ENCODE measurements around the gene PPP6R2. TPM values are rescaled to one million over a fixed set of nuclear protein-coding genes. Genes with fewer than 3 reads are reported as not detected.
"Not testable (repeated sequence)": the region's sequence is repeated elsewhere in the genome, so short reads cannot be mapped to it uniquely, and the experiment has no call there.

The PPP6R2 gene
- total RNA-seq, 2 donors from 2014 or later, result 35.3 to 36.0 TPM

GRCh38 chr22:50363166-50363802, 20.2 kb downstream of the PPP6R2 start:
- DNase-seq (ENCODE audit: low spot score), result no peak
- intact Hi-C loops (cut with DNase I), result no loop called here

- intact Hi-C loops (cut with DNase I); DNase-seq (ENCODE audit: low spot score): not testable (repeated sequence)
These were observed 20.7 kb downstream of the PPP6R2 start for GRCh38 chr22:50363803-50364194.

DNA sequence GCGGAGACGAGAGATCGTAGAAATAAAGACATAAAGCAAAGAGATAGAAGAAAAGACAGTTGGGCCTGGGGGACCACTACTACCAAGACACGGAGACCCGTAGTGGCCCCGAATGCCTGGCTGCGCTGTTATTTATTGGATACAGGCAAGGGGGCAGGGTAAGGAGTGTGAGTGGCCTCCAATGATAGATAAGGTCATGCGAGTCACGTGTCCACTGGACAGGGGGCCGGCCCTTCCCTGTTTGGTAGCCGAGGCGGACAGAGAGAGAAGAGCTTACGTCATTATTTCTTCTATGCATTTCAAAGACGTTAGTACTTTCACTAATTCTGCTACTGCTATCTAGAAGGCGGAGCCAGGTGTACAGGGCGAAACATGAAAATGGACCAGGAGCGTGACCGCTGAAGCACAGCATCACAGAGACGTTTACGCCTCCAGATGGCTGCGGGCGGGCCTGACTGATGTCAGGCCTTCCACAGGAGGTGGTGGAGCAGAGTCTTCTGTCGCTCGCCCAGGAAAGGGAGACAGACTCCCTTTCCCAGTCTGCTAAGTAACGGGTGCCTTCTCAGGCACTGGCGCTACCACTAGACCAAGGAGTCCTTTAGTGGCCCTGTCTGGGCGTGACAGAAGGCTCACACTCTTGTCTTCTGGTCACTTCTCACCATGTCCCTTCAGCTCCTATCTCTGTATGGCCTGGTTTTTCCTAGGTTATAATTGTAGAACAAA, 24.8 kb downstream of the PPP6R2 start:
- intact Hi-C loops (cut with DNase I), result no loop called here
- no peak for DNase-seq (ENCODE audit: low spot score)

GRCh38 chr22:50371101-50371648, 28.0 kb downstream of the PPP6R2 start:
- intact Hi-C loops (cut with DNase I), result no loop called here
- DNase-seq (ENCODE audit: low spot score), result no peak

GRCh38 chr22:50376085-50376651, 33.0 kb downstream of the PPP6R2 start:
- intact Hi-C loops (cut with DNase I), result no loop called here
- peak; percentile 8 for DNase-seq (ENCODE audit: low spot score)

DNA sequence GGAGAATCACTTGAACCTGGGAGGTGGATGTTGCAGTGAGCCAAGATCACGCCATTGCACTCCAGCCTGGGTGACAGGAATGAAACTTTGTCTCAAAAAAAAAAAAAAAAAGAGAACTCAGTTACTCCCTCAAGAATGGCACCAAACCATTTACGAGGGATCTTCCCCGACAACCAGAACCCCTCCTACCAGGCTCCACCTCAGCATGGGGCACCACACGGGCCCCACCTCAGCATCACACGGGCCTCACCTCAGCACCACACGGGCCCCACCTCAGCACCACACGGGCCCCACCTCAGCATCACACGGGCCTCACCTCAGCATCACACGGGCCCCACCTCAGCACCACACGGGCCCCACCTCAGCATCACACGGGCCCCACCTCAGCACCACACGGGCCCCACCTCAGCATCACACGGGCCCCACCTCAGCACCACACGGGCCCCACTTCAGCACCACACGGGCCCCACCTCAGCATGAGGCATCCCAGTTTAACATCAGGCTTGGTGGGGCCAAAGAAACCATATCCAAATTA, 38.0 kb downstream of the PPP6R2 start:
- intact Hi-C loops (cut with DNase I), result not testable (repeated sequence)

DNA sequence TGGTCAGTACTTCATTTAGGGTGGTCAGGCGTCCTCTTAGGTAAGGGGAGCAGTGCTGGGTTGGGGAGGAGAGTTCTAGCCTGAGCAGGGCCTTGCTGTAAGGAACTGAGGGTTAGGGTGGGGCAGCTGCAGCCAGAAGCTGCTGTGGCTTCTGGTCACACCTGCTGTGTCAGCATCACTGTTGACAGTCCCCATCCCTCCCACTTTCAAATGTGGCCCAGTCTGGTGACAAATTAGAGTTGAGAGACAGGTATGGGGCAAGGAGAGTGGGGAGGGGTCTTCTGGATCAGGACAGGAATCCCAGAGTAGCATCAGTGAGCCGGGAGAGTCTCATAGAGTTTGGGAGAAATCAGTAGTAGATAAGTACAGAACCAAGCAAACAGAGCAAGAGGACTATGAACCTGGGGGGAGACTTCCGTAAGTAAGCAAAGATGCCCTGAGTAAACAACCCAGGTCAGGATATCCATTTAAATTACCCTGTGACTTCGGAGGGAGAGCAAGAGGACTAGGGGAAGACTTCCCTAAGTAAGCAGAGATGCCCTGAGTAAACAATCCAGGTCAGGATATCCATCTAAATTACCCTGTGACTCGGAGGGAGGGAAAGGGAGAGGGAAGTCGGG, 53.7 kb downstream of the PPP6R2 start:
- DNase-seq (ENCODE audit: low spot score), result no peak
- intact Hi-C loops (cut with DNase I), result no loop called here

More for the DNA sequence above, 38.0 kb downstream of the PPP6R2 start:
- peak; percentile 35 for DNase-seq (ENCODE audit: low spot score)

DNA sequence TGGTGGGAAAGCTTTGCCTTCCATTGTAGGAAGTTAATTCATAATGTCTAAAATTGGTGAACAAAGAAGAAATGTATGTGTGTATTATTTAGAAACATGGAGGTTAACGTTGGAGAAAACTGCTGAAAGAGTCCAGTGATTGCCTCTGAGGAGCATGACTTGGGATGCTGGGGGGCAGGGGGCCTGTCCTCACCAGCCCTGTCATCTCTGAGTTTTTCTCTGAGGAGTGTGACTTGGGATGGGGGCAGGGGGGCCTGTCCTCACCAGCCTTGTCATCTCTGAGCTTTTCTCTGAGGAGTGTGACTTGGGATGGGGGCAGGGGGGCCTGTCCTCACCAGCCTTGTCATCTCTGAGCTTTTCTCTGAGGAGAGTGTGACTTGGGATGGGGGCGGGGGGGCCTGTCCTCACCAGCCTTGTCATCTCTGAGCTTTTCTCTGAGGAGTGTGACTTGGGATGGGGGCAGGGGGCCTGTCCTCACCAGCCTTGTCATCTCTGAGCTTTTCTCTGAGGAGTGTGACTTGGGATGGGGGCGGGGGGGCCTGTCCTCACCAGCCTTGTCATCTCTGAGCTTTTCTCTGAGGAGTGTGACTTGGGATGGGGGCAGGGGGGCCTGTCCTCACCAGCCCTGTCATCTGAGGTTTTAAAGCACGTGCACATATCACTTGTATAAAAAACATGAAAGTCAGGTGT, 54.4 kb downstream of the PPP6R2 start:
- intact Hi-C loops (cut with DNase I); DNase-seq (ENCODE audit: low spot score): not testable (repeated sequence)

- intact Hi-C loops (cut with DNase I), result no loop called here
These were observed 55.9 kb downstream of the PPP6R2 start for GRCh38 chr22:50398831-50399648.

DNA sequence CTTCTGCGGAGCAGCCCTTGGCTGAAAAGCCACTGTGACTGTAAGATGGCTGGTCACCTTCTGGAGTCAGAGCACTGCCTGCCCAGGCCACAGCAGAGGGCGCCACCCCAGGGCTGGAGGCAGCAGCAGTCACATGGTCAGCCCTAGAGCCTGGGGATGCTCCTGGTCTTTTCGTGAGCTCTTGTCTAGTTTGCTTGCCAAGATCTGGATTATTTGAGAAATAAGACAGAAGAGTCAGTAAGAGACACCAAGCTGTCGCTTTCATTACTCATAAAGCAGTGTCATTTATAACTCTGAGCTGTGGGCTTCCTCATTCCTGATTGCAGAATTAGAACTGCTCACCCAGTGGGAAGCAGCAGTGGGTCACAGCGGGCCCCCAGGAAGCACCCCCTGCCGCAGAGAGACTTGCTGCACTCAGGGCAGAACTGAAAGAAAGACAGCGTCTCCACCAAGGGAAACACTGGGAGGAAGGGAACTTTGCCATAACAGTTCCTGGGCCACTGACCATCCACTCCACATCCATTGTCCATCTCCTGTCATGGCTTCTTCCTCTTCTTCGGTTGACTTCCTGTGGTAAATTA, 56.7 kb downstream of the PPP6R2 start:
- intact Hi-C loops (cut with DNase I), result no loop called here

More at GRCh38 chr22:50398831-50399648, 55.9 kb downstream of the PPP6R2 start:
- no peak for DNase-seq (ENCODE audit: low spot score)

GRCh38 chr22:50400406-50400805, 57.3 kb downstream of the PPP6R2 start:
- intact Hi-C loops (cut with DNase I), result no loop called here
- no peak for DNase-seq (ENCODE audit: low spot score)

More for the DNA sequence above, 56.7 kb downstream of the PPP6R2 start:
- DNase-seq (ENCODE audit: low spot score), result no peak

- intact Hi-C loops (cut with DNase I), result no loop called here
- DNase-seq (ENCODE audit: low spot score), result no peak
These were observed 57.8 kb downstream of the PPP6R2 start for GRCh38 chr22:50400931-50401330.

- no peak for DNase-seq (ENCODE audit: low spot score)
- intact Hi-C loops (cut with DNase I), result no loop called here
These were observed 58.8 kb downstream of the PPP6R2 start for GRCh38 chr22:50401907-50402306.

DNA sequence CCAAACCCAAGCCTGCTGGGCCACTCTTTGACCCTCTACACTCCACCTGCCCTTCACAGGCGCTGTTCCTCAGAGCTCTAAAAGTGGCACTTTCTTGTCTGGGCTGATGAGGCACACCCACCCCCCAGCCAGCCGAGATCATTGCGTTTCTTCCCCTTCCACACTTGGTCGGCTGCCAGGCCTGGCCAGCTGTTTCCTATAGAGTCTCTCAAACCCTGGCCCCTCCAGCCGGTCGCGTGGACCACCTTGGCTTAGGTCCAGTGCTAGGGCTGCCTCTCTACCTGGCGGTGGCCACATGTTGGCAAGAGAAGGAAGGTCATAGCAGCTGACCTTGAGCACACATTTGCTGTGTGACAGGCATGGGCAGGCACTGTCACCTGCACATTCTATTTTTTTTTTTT, 60.6 kb downstream of the PPP6R2 start:
- DNase-seq (ENCODE audit: low spot score), result peak; percentile 89

GRCh38 chr22:50406416-50407170, 63.5 kb downstream of the PPP6R2 start:
- no peak for DNase-seq (ENCODE audit: low spot score)
- intact Hi-C loops (cut with DNase I), result no loop called here

More for the DNA sequence above, 60.6 kb downstream of the PPP6R2 start:
- intact Hi-C loops (cut with DNase I), result no loop called here

DNA sequence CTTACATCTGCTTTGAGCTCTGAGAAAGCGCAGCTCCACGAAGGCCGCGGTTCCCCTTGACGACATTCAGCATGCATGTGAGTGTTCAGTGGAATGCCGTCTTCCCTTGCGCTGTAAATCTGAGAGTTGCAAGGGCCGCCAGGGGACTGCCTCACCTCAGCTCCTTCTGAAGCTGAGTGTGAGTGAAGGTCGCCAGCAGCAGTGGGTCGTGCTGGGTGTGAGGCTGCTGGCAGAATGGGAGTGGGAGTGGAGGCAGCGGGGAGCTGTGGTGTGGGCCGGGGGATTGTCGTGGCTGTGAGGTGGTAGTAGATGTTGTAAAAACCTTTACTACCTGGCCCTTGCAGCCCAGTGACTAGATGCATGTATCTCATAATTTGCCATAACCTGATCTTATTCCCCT, 65.2 kb downstream of the PPP6R2 start:
- intact Hi-C loops (cut with DNase I), result no loop called here
- no peak for DNase-seq (ENCODE audit: low spot score)

- intact Hi-C loops (cut with DNase I); DNase-seq (ENCODE audit: low spot score): not testable (repeated sequence)
These were observed 65.8 kb downstream of the PPP6R2 start for GRCh38 chr22:50408954-50409353.

All from posterior vena cava (tissue), 2 donors.